ENCODE results near the gene SV2A. TPM values are rescaled to one million over a fixed set of nuclear protein-coding genes. Genes with fewer than 3 reads are reported as not detected.
"Not testable (repeated sequence)": the region's sequence is repeated elsewhere in the genome, so short reads cannot be mapped to it uniquely, and the experiment has no call there.

The SV2A gene
- total RNA-seq, 2 experiments from 2014 or later = 1.0 to 1.9 TPM

DNA sequence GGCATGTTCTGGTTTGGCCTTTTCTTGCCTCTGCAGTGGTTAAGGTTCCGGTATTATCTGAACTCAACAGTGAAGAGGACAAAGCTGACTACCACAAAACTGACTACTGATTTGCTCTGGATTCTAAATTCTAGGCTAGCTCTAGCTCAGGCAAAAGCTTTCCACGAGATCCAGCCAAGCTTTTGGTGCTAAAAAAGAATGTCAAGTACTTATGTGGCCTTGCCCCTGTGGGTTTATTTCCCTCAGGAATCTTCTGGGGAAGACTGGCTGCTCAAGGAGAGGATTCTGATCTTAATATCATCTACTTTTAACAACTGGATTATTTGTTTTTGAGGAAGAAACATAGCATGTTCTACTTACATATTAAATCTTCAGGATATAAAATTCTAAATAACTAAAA is 45.1 kb upstream of the SV2A start:
- Histone ChIP-seq H4K20me1 (ENCODE audit: insufficient read depth, low read length) (no peaks in the 10 kb centered on the region), H3K9me3 (ENCODE audit: low read length) (no peaks in the 10 kb centered on the region), H3K9me2 (ENCODE audit: insufficient read depth, low read length) (no peaks in the 10 kb centered on the region), H2AFZ (ENCODE audit: low read length) (no peak overlapping the region), H3K36me3 (ENCODE audit: insufficient read depth, low read length) (no peaks in the 10 kb centered on the region), H3K4me2 (ENCODE audit: low read length) (no peak overlapping the region), H3K27ac (ENCODE audit: low read depth, low read length, poor library complexity, severe bottlenecking) (no peak overlapping the region), H3K4me3 (ENCODE audit: low read depth, low read length, poor library complexity, severe bottlenecking) (no peak overlapping the region), H3K4me1 (ENCODE audit: insufficient read depth, low read length, poor library complexity, severe bottlenecking) (peaks cover 4% of the 10 kb centered on the region), H3K79me2 (ENCODE audit: insufficient read depth, low read depth, low read length) (no peaks in the 10 kb centered on the region)
- no peak for TF ChIP-seq EZH2phosphoT487 (IDR thresholded peaks at IDR 0.05; ENCODE audit: borderline replicate concordance, low read depth, low read length)
- TF ChIP-seq, protein P1, sequence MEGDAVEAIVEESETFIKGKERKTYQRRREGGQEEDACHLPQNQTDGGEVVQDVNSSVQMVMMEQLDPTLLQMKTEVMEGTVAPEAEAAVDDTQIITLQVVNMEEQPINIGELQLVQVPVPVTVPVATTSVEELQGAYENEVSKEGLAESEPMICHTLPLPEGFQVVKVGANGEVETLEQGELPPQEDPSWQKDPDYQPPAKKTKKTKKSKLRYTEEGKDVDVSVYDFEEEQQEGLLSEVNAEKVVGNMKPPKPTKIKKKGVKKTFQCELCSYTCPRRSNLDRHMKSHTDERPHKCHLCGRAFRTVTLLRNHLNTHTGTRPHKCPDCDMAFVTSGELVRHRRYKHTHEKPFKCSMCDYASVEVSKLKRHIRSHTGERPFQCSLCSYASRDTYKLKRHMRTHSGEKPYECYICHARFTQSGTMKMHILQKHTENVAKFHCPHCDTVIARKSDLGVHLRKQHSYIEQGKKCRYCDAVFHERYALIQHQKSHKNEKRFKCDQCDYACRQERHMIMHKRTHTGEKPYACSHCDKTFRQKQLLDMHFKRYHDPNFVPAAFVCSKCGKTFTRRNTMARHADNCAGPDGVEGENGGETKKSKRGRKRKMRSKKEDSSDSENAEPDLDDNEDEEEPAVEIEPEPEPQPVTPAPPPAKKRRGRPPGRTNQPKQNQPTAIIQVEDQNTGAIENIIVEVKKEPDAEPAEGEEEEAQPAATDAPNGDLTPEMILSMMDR (conservative IDR thresholded peaks at IDR 0.05; ENCODE audit: low read length) = no peak
- intact Hi-C loops (cut with micrococcal nuclease; ENCODE audit: unreplicated experiment) = loop anchor here (1.0 kb wide), 3 partner anchors 88 to 225 kb away; no protein-coding TSS in a partner anchor
- no peak for DNase-seq (ENCODE audit: low spot score)
- ChIA-PET POLR2A (interaction anchor here (1.1 kb wide), 1 partner anchor 224 kb away, joined by 4 read pairs; no protein-coding TSS in a partner anchor), CTCF (ENCODE audit: unreplicated experiment) (interaction anchor here (0.9 to 1.0 kb wide), 2 partner anchors 203 to 224 kb away, joined by 3 to 5 read pairs; no protein-coding TSS in a partner anchor)
- no TSS peak for BruUV-seq (replicated peaks)

DNA sequence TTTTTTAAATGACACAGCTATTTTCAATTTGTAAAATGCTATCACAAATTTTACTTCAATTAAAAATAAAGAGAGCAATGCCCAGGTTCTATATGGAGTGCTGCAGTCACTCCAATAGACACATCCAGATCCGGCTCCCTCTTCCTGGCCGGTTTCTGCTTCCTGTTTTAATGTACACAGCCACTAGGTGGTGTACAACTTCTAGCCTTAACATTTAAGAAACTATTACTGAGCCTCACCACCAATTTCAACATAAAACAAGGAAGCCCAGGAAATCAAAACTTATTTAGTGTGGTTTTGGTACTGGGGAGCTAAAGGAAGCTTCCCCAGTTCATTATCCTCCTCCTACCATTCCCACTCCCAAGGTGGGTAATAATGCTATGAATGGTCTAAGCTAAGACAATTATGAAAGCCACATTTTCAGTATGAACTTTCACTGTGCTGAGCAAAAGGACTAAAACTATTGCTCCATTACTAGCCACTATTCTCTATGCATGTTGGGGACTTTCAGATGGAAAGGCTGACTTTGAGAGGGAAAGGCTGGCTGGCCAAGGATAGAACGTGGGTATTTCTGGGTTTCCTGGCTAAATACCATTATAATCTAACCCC is 44.5 kb upstream of the SV2A start:
- intact Hi-C loops (cut with micrococcal nuclease; ENCODE audit: unreplicated experiment) = loop anchor here (1.0 kb wide), 3 partner anchors 88 to 225 kb away; no protein-coding TSS in a partner anchor
- no TSS peak for BruUV-seq (replicated peaks)
- CTCF ChIA-PET (ENCODE audit: unreplicated experiment) = interaction anchor here (0.9 to 1.0 kb wide), 2 partner anchors 204 to 225 kb away, joined by 3 to 5 read pairs; no protein-coding TSS in a partner anchor
- H3K4me3 ChIP-seq (ENCODE audit: low read depth, low read length, poor library complexity, severe bottlenecking) = no peak overlapping the region
- POLR2A ChIA-PET = interaction anchor here (0.6 to 1.1 kb wide), 2 partner anchors 101 to 225 kb away, joined by 3 to 4 read pairs; no protein-coding TSS in a partner anchor
- no peaks in the 10 kb centered on the region for H3K9me2 ChIP-seq (ENCODE audit: insufficient read depth, low read length)
- peaks cover 4% of the 10 kb centered on the region for H3K4me1 ChIP-seq (ENCODE audit: insufficient read depth, low read length, poor library complexity, severe bottlenecking)
- H4K20me1 ChIP-seq (ENCODE audit: insufficient read depth, low read length) = no peaks in the 10 kb centered on the region
- DNase-seq (ENCODE audit: low spot score) = peak; percentile 80
- no peak for TF ChIP-seq EZH2phosphoT487 (IDR thresholded peaks at IDR 0.05; ENCODE audit: borderline replicate concordance, low read depth, low read length)
- TF ChIP-seq, protein P1 (conservative IDR thresholded peaks at IDR 0.05; ENCODE audit: low read length) = peak; percentile 93
- no peaks in the 10 kb centered on the region for H3K36me3 ChIP-seq (ENCODE audit: insufficient read depth, low read length)
- H3K4me2 ChIP-seq (ENCODE audit: low read length) = no peak overlapping the region
- H3K79me2 ChIP-seq (ENCODE audit: insufficient read depth, low read depth, low read length) = no peaks in the 10 kb centered on the region
- no peaks in the 10 kb centered on the region for H3K9me3 ChIP-seq (ENCODE audit: low read length)
- no peak overlapping the region for H3K27ac ChIP-seq (ENCODE audit: low read depth, low read length, poor library complexity, severe bottlenecking)
- peak overlapping the region; percentile 74 for H2AFZ ChIP-seq (ENCODE audit: low read length)

DNA sequence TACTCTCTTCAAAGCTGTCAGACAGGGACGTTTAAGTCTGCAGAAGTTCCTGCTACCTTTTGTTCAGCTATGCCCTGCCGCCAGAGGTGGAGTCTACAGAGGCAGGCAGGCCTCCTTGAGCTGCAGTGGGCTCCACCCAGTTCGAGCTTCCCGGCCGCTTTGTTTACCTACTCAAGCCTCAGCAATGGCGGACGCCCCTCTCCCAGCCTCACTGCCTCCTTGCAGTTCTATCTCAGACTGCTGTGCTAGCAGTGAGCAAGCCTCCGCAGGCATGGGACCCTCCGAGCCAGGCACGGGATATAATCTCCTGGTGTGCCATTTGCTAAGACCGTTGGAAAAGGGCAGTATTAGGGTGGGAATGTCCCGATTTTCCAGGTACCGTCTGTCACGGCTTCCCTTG is 39.9 kb upstream of the SV2A start:
- H3K79me2 ChIP-seq (ENCODE audit: insufficient read depth, low read depth, low read length); H3K36me3 ChIP-seq (ENCODE audit: insufficient read depth, low read length); H3K4me2 ChIP-seq (ENCODE audit: low read length); H3K4me1 ChIP-seq (ENCODE audit: insufficient read depth, low read length, poor library complexity, severe bottlenecking); H3K4me3 ChIP-seq (ENCODE audit: low read depth, low read length, poor library complexity, severe bottlenecking); H3K9me3 ChIP-seq (ENCODE audit: low read length); H2AFZ ChIP-seq (ENCODE audit: low read length); H3K9me2 ChIP-seq (ENCODE audit: insufficient read depth, low read length); H3K27ac ChIP-seq (ENCODE audit: low read depth, low read length, poor library complexity, severe bottlenecking); H4K20me1 ChIP-seq (ENCODE audit: insufficient read depth, low read length); CTCF ChIA-PET (ENCODE audit: unreplicated experiment); BruUV-seq (replicated peaks); intact Hi-C loops (cut with micrococcal nuclease; ENCODE audit: unreplicated experiment); POLR2A ChIA-PET; DNase-seq (ENCODE audit: low spot score): not testable (repeated sequence)

Data from OCI-LY7 (cell line).